A549 treated with DMSO at 1 μM for 4 hours (cell line): ENCODE results near the gene NUP62. TPM values are rescaled to one million over a fixed set of nuclear protein-coding genes. Genes with fewer than 3 reads are reported as not detected.

ENCODE experiments used
- total RNA-seq: library from RNA; stranded (reverse); fragments of 200-300 nt; extraction: Qiagen RNA extraction; gene quantifications from 5 replicates; pipeline ENCODE4 v1.2.3, GENCODE V29; 2022; ENCODE audit warnings: low read depth

The NUP62 gene, protein sequence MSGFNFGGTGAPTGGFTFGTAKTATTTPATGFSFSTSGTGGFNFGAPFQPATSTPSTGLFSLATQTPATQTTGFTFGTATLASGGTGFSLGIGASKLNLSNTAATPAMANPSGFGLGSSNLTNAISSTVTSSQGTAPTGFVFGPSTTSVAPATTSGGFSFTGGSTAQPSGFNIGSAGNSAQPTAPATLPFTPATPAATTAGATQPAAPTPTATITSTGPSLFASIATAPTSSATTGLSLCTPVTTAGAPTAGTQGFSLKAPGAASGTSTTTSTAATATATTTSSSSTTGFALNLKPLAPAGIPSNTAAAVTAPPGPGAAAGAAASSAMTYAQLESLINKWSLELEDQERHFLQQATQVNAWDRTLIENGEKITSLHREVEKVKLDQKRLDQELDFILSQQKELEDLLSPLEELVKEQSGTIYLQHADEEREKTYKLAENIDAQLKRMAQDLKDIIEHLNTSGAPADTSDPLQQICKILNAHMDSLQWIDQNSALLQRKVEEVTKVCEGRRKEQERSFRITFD
- 78.6 to 111 TPM (median 98.3 TPM) in 5 replicates for total RNA-seq

GRCh38 chr19:49929121-49929610, at the start of gene NUP62, which contains the start of gene ATF5:
Gene NUP62 (minus strand): TSS chr19:49929504. CDS start chr19:49909807, 19,697 bp downstream.
Gene ATF5 (plus strand): TSS chr19:49929205. CDS start chr19:49930851, 1,646 bp downstream.

DNA sequence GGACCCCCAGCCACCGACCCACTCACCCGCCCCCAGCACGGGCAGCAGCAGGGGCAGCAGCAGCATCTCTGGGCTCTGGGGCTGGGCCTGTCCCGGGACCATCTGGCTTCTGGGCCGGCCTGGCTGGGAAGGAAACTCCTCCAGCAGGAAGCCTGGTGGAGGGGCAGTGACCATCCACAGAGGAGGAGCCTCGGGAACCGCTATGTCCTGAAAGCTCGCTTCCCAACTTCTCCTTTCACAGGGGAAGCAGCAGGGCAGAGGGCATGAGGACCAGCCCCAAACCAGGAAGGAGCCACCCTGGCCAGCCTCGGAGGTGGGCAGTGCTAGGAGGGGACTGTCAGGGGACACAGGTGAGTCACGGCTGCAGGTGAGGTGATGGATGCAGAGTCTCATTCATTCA, 31.7 kb upstream of the NUP62 start, which contains the start of gene SIGLEC11:
SIGLEC11 (minus strand) TSS at position 193 of the 400 bp plus-strand sequence; CDS start at position 102, 91 bp downstream.

DNA sequence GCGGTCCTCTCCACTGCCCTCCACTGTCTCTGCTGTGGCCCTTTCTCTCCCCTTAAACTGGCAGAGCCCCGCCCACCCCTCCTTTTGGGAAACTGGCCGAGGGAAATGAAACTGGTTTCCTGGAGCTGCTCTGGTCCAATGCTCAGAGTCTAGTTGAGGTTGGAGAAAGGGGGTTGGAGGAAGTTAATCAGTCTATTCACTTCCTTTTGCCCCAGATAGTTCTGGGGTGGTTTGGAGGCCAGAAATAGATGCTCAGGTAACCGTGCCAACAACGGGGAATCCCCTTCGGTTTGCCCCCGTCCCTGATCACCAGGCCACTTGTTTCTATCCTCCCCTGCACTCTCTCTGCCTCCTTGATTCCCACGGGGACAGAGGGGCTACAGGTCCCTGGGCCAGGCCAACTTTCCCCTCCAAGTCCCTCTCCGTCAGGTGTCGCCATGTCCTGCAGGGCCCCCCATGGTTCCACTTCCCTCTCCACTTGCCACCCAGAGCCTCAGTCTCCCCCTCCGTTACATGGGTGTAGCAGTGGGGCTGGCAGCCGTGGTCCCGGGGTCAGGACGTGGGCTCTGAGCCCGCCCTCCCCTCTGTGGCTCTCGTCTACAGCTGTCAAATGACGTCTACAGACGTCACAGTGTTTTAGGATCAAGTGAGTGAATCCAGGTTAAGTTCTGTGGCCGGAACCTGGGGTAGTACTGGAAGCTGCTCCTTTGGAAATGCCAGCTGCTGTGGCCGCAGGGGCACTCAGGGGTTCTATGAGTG, 32.3 kb downstream of the NUP62 start, which contains the start of gene IL4I1:
IL4I1 (minus strand) TSS at position 25 of the 759 bp plus-strand sequence. CDS start 727 bp downstream, outside the sequence.

GRCh38 chr19:49877020-49877878, 52.1 kb downstream of the NUP62 start, which contains the start of the genes AKT1S1 and TBC1D17:
Gene AKT1S1 (minus strand): TSS chr19:49877355. CDS start chr19:49873295, 4,060 bp downstream.
Gene TBC1D17 (plus strand): TSS chr19:49877702. CDS start chr19:49877724, 22 bp downstream.

DNA sequence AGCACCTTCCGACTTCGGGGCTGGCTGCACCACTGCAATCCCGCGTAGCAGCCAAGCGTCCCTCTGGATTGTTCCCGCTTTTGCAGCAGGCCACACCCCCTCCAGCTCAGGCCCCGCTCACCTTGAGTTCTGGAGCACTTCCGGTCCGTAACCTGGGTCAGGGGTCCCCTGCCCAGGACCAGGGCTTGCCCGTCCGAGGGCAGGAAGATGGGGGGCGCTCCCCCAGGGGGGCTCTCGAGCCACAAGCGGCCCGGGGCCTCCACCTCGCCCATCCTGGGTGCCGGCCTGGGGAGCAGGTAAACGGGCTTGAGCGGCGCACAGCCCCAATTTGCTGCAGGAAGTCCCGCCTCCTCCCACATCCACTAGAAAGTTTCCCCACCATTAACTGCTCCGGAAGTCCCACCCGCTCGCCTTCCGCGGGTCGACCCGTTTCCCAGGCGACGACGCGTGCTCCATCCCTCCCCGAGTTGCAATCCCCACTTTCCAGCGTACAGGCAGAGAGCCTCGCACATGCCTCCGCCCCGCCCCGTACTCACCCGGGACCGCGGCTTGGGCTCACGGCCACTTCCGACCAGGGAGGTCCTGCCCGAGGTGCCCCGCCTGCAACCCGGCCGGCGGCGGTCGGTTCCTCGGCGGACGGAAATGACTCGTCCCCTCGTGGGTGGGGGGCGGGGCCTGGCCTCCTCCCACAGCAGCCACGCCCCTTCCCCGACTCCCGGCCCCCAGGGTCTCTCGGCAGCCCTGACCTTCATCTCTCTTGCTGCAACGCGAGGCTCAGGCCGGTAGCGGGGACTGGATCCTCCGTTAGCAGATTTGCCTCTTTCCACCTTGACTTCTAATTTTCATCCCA, 62.1 kb downstream of the NUP62 start, which contains the start of gene PNKP:
PNKP (minus strand) TSS at position 644 of the 850 bp plus-strand sequence; CDS start at position 272, 372 bp downstream.

Other genes starting within 250 kb of the NUP62 start
- gene ADM5, start 239.9 kb downstream of the NUP62 start, total RNA-seq: 4.0 to 7.6 TPM (median 5.7 TPM) in 5 replicates
- gene CPT1C, start 238.4 kb downstream of the NUP62 start, total RNA-seq: 11.6 to 14.6 TPM (median 13.4 TPM) in 5 replicates
- 0.06 TPM in 1 of 5 replicates, not detected in the others for gene TSKS, start 166.2 kb downstream of the NUP62 start, total RNA-seq
- gene AP2A1, start 162.5 kb downstream of the NUP62 start, total RNA-seq: 44.3 to 56.6 TPM (median 52.4 TPM) in 5 replicates
- gene FUZ, start 116.2 kb downstream of the NUP62 start, total RNA-seq: 13.9 to 17.0 TPM (median 15.0 TPM) in 5 replicates
- gene MED25, start 111.2 kb downstream of the NUP62 start, total RNA-seq: 51.8 to 71.0 TPM (median 61.4 TPM) in 5 replicates
- gene PTOV1, start 78.3 kb downstream of the NUP62 start, total RNA-seq: 121 to 156 TPM (median 142 TPM) in 5 replicates
- 51.8 to 57.7 TPM (median 54.9 TPM) in 5 replicates for gene PNKP, start 61.9 kb downstream of the NUP62 start, total RNA-seq
- 75.5 to 121 TPM (median 104 TPM) in 5 replicates for gene AKT1S1, start 52.1 kb downstream of the NUP62 start, total RNA-seq
- gene TBC1D17, start 51.8 kb downstream of the NUP62 start, total RNA-seq: 21.9 to 24.2 TPM (median 22.6 TPM) in 5 replicates
- 0.58 to 1.2 TPM (median 0.76 TPM) in 5 replicates for gene IL4I1, start 32.6 kb downstream of the NUP62 start, total RNA-seq
- 47.7 to 59.0 TPM (median 52.0 TPM) in 5 replicates for gene ATF5, start 299 bp downstream of the NUP62 start, total RNA-seq
- gene SIGLEC11, start 31.7 kb upstream of the NUP62 start, total RNA-seq: not detected in 5 replicates
- gene VRK3, start 95.9 kb upstream of the NUP62 start, total RNA-seq: 36.7 to 43.4 TPM (median 42.8 TPM) in 5 replicates
- 9.1 to 12.1 TPM (median 11.4 TPM) in 5 replicates for gene ZNF473, start 96.5 kb upstream of the NUP62 start, total RNA-seq
- gene IZUMO2, start 233.8 kb upstream of the NUP62 start, total RNA-seq: not detected in 5 replicates